Breast epithelium (tissue), 4 donors: ENCODE results near the gene FUT7. TPM values are rescaled to one million over a fixed set of nuclear protein-coding genes. Genes with fewer than 3 reads are reported as not detected.

Experiments
- DNase-seq, 2 donors: peaks; one replicate each; pipeline ENCODE4 v3.0.0-alpha.2; 2019; ENCODE audit warnings: low spot score in 2 of 2
- H3K27ac ChIP-seq, 2 donors: fragments of 200-600 bp; sonication (generic) in 1 of 2; one replicate each; pipeline ENCODE4 v1.5.1; 2016 to 2019; ENCODE audit warnings: mild to moderate bottlenecking in 1 of 2
- H3K27me3 ChIP-seq, 2 donors: fragments of 200-600 bp; sonication (generic) in 1 of 2; one replicate each; pipeline versions ENCODE4 v1.5.1 to v1.6.0; 2017 to 2019; ENCODE audit warnings: control low read depth in 1 of 2, mild to moderate bottlenecking in 1 of 2
- H3K36me3 ChIP-seq: fragments of 200-600 bp; one replicate; pipeline ENCODE4 v1.5.1; 2019
- H3K4me1 ChIP-seq, 2 donors: fragments of 200-600 bp; sonication (generic); one replicate each; pipeline ENCODE4 v1.5.1; 2016 to 2019; ENCODE audit warnings: control low read depth in 1 of 2
- H3K4me3 ChIP-seq, 3 donors: fragments of 200-600 bp; sonication (generic); 1 replicate in 2 of 3; 2 replicates in 1 of 3; pipeline ENCODE4 v1.5.1; 2016 to 2019; ENCODE audit warnings: mild to moderate bottlenecking in 3 of 3, moderate library complexity in 2 of 3
- H3K9me3 ChIP-seq, 2 donors: fragments of 200-600 bp; sonication (generic) in 1 of 2; one replicate each; pipeline ENCODE4 v1.5.1; 2016 to 2019; ENCODE audit warnings: control low read depth in 1 of 2
- POLR2A ChIP-seq: fragments of 450-650 bp; IDR thresholded peaks from one replicate; pipeline ENCODE4 v1.6.1; 2016; ENCODE audit warnings: antibody characterized with exemption, mild to moderate bottlenecking, moderate library complexity
- POLR2AphosphoS5 ChIP-seq, 3 donors: sonication (generic); formaldehyde crosslinking; IDR thresholded peaks; one replicate each; pipeline ENCODE4 v1.6.1; 2017; ENCODE audit warnings: antibody characterized with exemption in 3 of 3
- intact Hi-C: fragments of 100-400 bp; cut with DNase I; formaldehyde crosslinking; loops from one replicate; pipeline ENCODE4 v1.15.1; 2023; ENCODE audit warnings: low total_unique reads
- total RNA-seq, 3 donors: library from RNA; depleted of rRNA; stranded (reverse); fragments of >200 nt; gene quantifications; one replicate each; pipeline ENCODE4 v1.1.0, GENCODE V29; 2016
- TF ChIP-seq, protein P1 (sequence below), 3 donors: fragments of 450-650 bp; IDR thresholded peaks; one replicate each; pipeline ENCODE4 v1.5.1; 2016 to 2017; ENCODE audit warnings: antibody characterized with exemption in 3 of 3, mild to moderate bottlenecking in 3 of 3, moderate library complexity in 3 of 3

The FUT7 gene
- total RNA-seq, 3 donors from 2014 or later: not detected

DNA sequence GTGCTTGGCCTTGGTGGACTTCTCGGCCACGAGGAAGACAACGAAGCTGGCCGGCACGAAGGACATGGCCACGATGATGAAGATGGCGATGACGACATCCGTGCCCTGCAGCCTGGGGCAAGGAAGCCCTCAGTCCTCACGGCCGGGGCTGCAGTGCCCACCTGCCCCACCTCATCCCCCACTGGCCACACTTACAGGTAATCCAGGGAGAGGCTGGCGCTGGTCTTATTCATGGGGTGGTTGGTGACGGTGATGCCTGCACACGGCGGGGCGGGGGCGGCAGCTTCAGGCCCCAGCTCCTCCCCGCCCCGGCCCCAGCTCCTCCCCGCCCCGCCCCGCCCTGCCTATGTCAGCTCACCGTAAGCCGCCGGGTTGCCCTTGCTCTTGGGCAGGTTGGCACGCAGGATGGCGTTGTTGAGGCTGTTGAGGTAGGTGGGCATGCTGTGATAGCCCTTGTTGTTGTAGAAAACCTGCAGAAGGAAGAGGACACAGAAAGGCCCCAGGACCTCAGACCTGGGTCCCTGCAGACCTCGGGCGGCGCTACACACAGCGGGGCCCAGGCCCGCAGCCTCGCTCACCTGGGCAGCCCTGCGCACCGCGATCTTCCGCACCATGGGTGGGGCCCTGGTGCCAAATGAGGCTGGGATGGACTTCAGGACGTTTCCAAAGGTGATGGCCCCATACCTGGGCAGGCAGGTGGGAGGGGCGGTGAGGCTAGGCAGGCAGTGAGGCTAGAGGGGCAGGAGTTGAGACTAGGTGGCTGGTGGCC lies 19.8 kb downstream of the FUT7 start:
- Histone ChIP-seq H3K4me1 (no peaks in the 10 kb centered on the region), H3K36me3 (no peaks in the 10 kb centered on the region), H3K4me3 (no peak overlapping the region), H3K27me3 (no peaks in the 10 kb centered on the region), H3K27ac (no peak overlapping the region), H3K9me3 (no peaks in the 10 kb centered on the region)
- no peak for DNase-seq
- TF ChIP-seq, protein P1, sequence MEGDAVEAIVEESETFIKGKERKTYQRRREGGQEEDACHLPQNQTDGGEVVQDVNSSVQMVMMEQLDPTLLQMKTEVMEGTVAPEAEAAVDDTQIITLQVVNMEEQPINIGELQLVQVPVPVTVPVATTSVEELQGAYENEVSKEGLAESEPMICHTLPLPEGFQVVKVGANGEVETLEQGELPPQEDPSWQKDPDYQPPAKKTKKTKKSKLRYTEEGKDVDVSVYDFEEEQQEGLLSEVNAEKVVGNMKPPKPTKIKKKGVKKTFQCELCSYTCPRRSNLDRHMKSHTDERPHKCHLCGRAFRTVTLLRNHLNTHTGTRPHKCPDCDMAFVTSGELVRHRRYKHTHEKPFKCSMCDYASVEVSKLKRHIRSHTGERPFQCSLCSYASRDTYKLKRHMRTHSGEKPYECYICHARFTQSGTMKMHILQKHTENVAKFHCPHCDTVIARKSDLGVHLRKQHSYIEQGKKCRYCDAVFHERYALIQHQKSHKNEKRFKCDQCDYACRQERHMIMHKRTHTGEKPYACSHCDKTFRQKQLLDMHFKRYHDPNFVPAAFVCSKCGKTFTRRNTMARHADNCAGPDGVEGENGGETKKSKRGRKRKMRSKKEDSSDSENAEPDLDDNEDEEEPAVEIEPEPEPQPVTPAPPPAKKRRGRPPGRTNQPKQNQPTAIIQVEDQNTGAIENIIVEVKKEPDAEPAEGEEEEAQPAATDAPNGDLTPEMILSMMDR (IDR thresholded peaks at IDR 0.05): no peak
- TF ChIP-seq POLR2A (no peak), POLR2AphosphoS5 (IDR thresholded peaks at IDR 0.05) (no peak)
- intact Hi-C loops: loop anchor here (1.0 kb wide), 1 partner anchor 25 kb away; no protein-coding TSS in a partner anchor

GRCh38 chr9:137011156-137011555 lies 20.7 kb downstream of the FUT7 start:
- DNase-seq: no peak
- H3K27ac ChIP-seq: no peak overlapping the region
- H3K27me3 ChIP-seq: no peaks in the 10 kb centered on the region
- no peak for TF ChIP-seq POLR2AphosphoS5 (IDR thresholded peaks at IDR 0.05)
- TF ChIP-seq, protein P1 (IDR thresholded peaks at IDR 0.05): no peak
- no peaks in the 10 kb centered on the region for H3K9me3 ChIP-seq
- H3K4me3 ChIP-seq: no peak overlapping the region
- no peaks in the 10 kb centered on the region for H3K36me3 ChIP-seq
- H3K4me1 ChIP-seq: no peaks in the 10 kb centered on the region
- intact Hi-C loops: no loop called here

- no peaks in the 10 kb centered on the region for H3K36me3 ChIP-seq
- no peak for TF ChIP-seq POLR2A
- TF ChIP-seq, protein P1 (IDR thresholded peaks at IDR 0.05): no peak
- TF ChIP-seq POLR2AphosphoS5 (IDR thresholded peaks at IDR 0.05): no peak
- no peaks in the 10 kb centered on the region for H3K27me3 ChIP-seq
- no peak overlapping the region for H3K27ac ChIP-seq
- no peak overlapping the region for H3K4me3 ChIP-seq
- intact Hi-C loops: no loop called here
- no peaks in the 10 kb centered on the region for H3K4me1 ChIP-seq
- peaks cover 0 to 2% of the 10 kb centered on the region in 2 donors for H3K9me3 ChIP-seq
- no peak for DNase-seq
Measured at GRCh38 chr9:137009938-137010732, 21.8 kb downstream of the FUT7 start.

- Histone ChIP-seq H3K27ac (no peak overlapping the region), H3K27me3 (no peaks in the 10 kb centered on the region), H3K4me1 (no peaks in the 10 kb centered on the region), H3K4me3 (no peak overlapping the region), H3K9me3 (peaks cover 0 to 6% of the 10 kb centered on the region in 2 donors), H3K36me3 (no peaks in the 10 kb centered on the region)
- no peak for TF ChIP-seq POLR2AphosphoS5 (IDR thresholded peaks at IDR 0.05)
- TF ChIP-seq POLR2A: no peak
- TF ChIP-seq, protein P1 (IDR thresholded peaks at IDR 0.05): no peak
- intact Hi-C loops: no loop called here
- no peak for DNase-seq
Measured at GRCh38 chr9:137009217-137009616, 22.7 kb downstream of the FUT7 start.

DNA sequence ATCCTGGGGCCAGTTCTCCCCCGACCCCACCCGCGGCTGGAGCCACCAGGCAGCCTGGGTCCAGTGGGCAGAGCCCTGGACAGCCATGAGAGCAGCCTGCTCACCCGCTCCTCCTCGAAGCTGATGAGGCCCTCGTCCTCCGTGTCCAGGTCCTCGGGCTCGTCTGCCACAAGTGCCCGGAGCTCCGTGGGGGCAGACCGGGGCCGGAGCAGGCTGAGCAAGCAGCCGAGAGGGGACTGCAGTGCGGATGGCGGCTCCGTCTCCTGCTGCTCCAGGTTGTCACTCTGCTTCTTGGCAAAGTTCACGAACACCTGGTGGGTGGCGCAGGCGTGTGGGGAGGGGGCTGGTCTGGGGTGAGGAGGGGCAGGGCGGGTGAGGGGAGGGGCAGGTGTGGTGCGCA lies 23.6 kb downstream of the FUT7 start:
- H3K36me3 ChIP-seq: no peaks in the 10 kb centered on the region
- intact Hi-C loops: no loop called here

More for the DNA sequence above, 23.6 kb downstream of the FUT7 start:
- Histone ChIP-seq H3K4me1 (no peaks in the 10 kb centered on the region), H3K27ac (no peak overlapping the region), H3K9me3 (peaks cover 0 to 6% of the 10 kb centered on the region in 2 donors), H3K4me3 (no peak overlapping the region), H3K27me3 (no peaks in the 10 kb centered on the region)
- no peak for DNase-seq
- TF ChIP-seq, protein P1 (IDR thresholded peaks at IDR 0.05): no peak
- no peak for TF ChIP-seq POLR2A
- no peak for TF ChIP-seq POLR2AphosphoS5 (IDR thresholded peaks at IDR 0.05)
